ENCODE measurements around the gene ARL10.
A peak's percentile ranks its signal among the peaks of the same experiment; 100 is the strongest.

Gene ARL10

GRCh38 chr5:176413255-176413565, 47.9 kb downstream of the ARL10 start:
- no peak for DNase-seq

- no peak for DNase-seq
Observed at GRCh38 chr5:176413709-176414191, 48.5 kb downstream of the ARL10 start.

- no peak for DNase-seq
Observed at GRCh38 chr5:176414704-176415103, 49.4 kb downstream of the ARL10 start.

- no peak for DNase-seq
Observed at GRCh38 chr5:176415240-176415951, 50.1 kb downstream of the ARL10 start.

- peak; percentile 93 for DNase-seq
Observed at GRCh38 chr5:176415952-176416924, 51.0 kb downstream of the ARL10 start, which contains the start of gene CLTB. CLTB (minus strand) TSS chr5:176416539; CDS start chr5:176416363, 176 bp downstream.

- DNase-seq = no peak
Observed at GRCh38 chr5:176416965-176417364, 51.7 kb downstream of the ARL10 start.

GRCh38 chr5:176418251-176418650, 53.0 kb downstream of the ARL10 start:
- no peak for DNase-seq

GRCh38 chr5:176420086-176420485, 54.8 kb downstream of the ARL10 start:
- no peak for DNase-seq

- DNase-seq = no peak
Observed at GRCh38 chr5:176420972-176421544, 55.8 kb downstream of the ARL10 start.

GRCh38 chr5:176424181-176424580, 58.9 kb downstream of the ARL10 start:
- DNase-seq = no peak

- DNase-seq = no peak
Observed at GRCh38 chr5:176425138-176425537, 59.9 kb downstream of the ARL10 start.

- no peak for DNase-seq
Observed at GRCh38 chr5:176425791-176426190, 60.5 kb downstream of the ARL10 start.

GRCh38 chr5:176426876-176427275, 61.6 kb downstream of the ARL10 start:
- DNase-seq = no peak

- no peak for DNase-seq
Observed at GRCh38 chr5:176427971-176428370, 62.7 kb downstream of the ARL10 start.

GRCh38 chr5:176429972-176430371, 64.7 kb downstream of the ARL10 start:
- DNase-seq = no peak

Data from stimulated activated CD8-positive, alpha-beta memory T cell treated with anti-CD3 and anti-CD28 coated beads, Interleukin-4, amount 100 ng/mL, for 48 hours (primary cell).